SK-MEL-5 (cell line): ENCODE data around the gene MYORG. TPM values are rescaled to one million over a fixed set of nuclear protein-coding genes. Genes with fewer than 3 reads are reported as not detected.

Experiments used
- DNase-seq: peaks from one replicate; pipeline ENCODE4 v3.0.0-alpha.2; 2016; ENCODE audit warnings: low read depth, low spot score
- in situ Hi-C: cut with HindIII; loops from 2 replicates; pipeline ENCODE4 v1.10.0; 2016; ENCODE audit warnings: low sequenced_read_pairs, high pct_unique_total_duplicates, low pct_unique_long_range_greater_than_20kb
- small RNA-seq, 2 experiments: library from RNA; depleted of rRNA; stranded (forward); fragments of <200 nt; gene quantifications; one replicate each; pipeline ENCODE3, GENCODE V24; 2014
- total RNA-seq: library from RNA; depleted of rRNA; stranded (reverse); fragments of >200 nt; shearing (Covaris generic); gene quantifications from 2 replicates; pipeline ENCODE4 v1.2.3, GENCODE V29; 2014; rRNA removed

The MYORG gene
- total RNA-seq, 1 experiment from 2014 or later = 0.66 TPM

DNA sequence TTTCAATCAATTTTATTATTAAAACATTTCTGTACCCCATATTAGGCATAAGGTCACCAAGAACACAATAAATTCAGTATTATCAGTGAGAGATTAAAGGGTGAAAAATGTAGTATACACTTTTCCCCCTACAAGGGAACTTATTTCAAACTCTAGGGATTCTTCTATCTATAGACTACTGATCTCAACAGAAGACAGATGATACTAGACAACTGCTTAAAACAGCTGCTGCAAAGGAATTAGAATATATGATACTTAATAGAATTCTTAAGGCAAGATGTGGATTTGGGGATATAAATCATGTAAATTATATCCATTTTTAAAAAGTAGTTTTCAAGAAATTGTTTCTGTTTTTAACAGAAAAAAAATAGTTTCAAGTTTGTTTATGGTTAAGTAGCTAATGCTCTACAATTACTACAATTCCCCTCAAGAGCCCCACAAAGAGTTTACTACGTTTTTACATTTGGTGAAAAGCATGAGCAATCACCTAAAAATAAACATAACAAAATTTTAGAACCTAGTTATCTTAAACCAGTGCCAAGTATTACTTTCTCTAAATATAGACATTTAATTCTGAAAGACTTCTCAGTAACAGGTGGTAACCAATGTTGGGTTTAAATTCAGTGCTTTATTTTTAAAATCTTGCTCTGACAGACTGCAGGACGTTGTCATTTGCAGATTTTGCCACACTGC, 53.7 kb downstream of the MYORG start:
- DNase-seq = no peak
- in situ Hi-C loops = no loop called here

DNA sequence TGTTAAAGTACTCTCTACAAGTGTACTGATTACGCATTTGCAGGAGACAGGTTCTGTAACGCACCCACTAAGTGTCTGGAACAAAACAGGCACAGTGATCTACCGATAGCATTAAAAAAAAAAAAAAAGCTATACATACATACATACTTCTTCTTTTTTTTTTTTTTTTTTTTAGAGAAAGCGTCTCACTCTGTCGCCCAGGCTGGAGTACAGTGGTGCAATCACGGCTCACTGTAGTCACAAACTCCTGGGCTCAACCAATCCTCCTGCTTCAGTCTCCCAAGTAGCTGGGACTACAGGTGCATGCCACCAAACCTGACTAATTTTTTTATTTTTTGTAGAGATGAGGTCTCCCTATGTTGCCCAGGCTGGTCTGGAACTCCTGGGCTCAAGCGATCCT, 55.2 kb downstream of the MYORG start:
- in situ Hi-C loops = no loop called here
- no peak for DNase-seq

DNA sequence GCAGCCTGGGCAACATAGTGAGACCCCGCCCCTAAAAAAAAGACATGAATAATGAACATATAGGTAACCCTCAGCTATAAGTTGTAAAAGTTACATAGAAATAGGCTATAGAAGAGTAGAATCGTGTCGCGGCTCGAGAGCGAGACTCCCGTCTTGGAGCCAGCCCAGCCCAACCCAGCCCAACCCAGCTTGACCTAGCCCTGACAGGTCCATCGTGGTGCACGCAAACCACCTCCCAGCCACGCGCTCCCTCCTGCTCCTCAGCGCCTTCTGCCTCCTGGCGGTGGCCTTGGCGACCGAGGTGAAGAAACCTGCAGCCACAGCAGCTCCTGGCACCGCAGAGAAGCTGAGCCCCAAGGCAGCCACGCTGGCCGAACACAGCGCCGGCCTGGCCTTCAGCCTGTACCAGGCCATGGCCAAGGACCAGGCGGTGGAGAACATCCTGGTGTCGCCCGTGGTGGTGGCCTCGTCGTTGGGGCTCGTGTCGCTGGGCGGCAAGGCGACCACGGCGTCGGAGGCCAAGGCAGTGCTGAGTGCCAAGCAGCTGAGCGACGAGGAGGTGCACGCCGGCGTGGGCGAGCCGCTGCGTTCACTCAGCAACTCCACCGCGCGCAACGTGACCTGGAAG, 58.4 kb downstream of the MYORG start:
- in situ Hi-C loops = no loop called here
- DNase-seq = no peak

DNA sequence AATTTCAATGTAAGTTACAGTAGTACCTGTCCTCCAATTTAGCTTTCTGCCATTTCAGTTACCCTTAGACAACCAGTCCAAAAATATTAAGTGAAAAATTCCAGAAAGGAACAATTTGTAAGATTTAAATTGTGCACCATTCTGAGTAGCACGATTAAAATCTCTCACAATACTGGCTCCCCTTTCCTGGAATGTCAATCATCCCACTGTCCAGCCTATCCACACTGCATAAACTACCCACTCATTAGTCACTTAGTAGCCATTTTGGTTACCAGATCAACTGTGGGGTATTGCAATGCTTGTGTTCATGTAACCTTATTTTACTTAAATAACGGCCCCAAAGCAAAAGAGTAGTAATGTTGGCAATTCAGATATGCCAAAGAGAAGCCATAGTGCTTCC, 59.3 kb downstream of the MYORG start:
- in situ Hi-C loops = no loop called here

More for the DNA sequence above, 59.3 kb downstream of the MYORG start:
- DNase-seq = no peak

Small RNAs within 50 kb of the gene (small RNA-seq; reads per million reads assigned to genes)
- 0 reads per million in 2 experiments for gene RF00019

Other genes with a start within 250 kb of the MYORG start
- gene UBAP1, start 197.9 kb downstream of the MYORG start, total RNA-seq = 9.8 and 11.2 TPM in 2 replicates
- 2.8 and 3.4 TPM in 2 replicates for gene KIF24, start 47.6 kb downstream of the MYORG start, total RNA-seq
- 14.5 and 17.7 TPM in 2 replicates for gene NUDT2, start 47.3 kb downstream of the MYORG start, total RNA-seq
- 7.4 and 8.2 TPM in 2 replicates for gene FAM219A, start 81.7 kb upstream of the MYORG start, total RNA-seq
- gene DNAI1, start 81.9 kb upstream of the MYORG start, total RNA-seq = 0.45 and 0.77 TPM in 2 replicates
- gene ENHO, start 146.1 kb upstream of the MYORG start, total RNA-seq = 0.43 and 0.92 TPM in 2 replicates
- 1.1 TPM in 2 replicates for gene CNTFR, start 212.8 kb upstream of the MYORG start, total RNA-seq
- 35.7 and 44.8 TPM in 2 replicates for gene RPP25L, start 235.2 kb upstream of the MYORG start, total RNA-seq
- 59.7 and 70.2 TPM in 2 replicates for gene DCTN3, start 243.6 kb upstream of the MYORG start, total RNA-seq